A549 (cell line): ENCODE results near the gene PI4KA. TPM values are rescaled to one million over a fixed set of nuclear protein-coding genes. Genes with fewer than 3 reads are reported as not detected.

Experiments
- ATAC-seq, 2 experiments: fragments of 200-7000 bp in 1 of 2; fragments of >200 bp in 1 of 2; cut with Nextera tagmentation in 1 of 2; cut with Tn5 transposase in 1 of 2; 3 replicates each; pipeline versions ENCODE4 v1.8.0 to v1.9.1; 2018 to 2020; ENCODE audit warnings: mild to moderate bottlenecking in 1 of 2, moderate library complexity in 1 of 2
- CTCF ChIA-PET: fragments of 300-600 bp; sonication (Branson Sonifier 250); formaldehyde crosslinking; extraction: SDS; loops from one replicate; lab custom pipeline; 2021; ENCODE audit warnings: antibody characterized with exemption, inconsistent platforms; lab: Yijun Ruan, JAX
- POLR2A ChIA-PET: fragments of 350-600 bp; formaldehyde crosslinking; extraction: SDS; loops from one replicate; lab custom pipeline; 2021; ENCODE audit warnings: antibody characterized with exemption, inconsistent platforms; lab: Yijun Ruan, JAX
- DNase-seq, 2 experiments: peaks; one replicate each; pipeline versions ENCODE4 v3.0.0 to v3.0.0-alpha.2; 2011 to 2016; ENCODE audit warnings: low read depth in 1 of 2, low spot score in 1 of 2
- FAIRE-seq: peaks from 2 replicates; lab custom pipeline; 2011; peaks lifted over from hg19 to GRCh38; lab: Jason Lieb, UNC
- H3K27ac ChIP-seq, 2 experiments: fragments of >200 bp; sonication (Bioruptor Twin); formaldehyde crosslinking; 3 replicates each; pipeline ENCODE4 v1.5.1; 2016 to 2017
- H3K4me1 ChIP-seq: fragments of >200 bp; sonication (Bioruptor Twin); formaldehyde crosslinking; 3 replicates; pipeline ENCODE4 v1.6.1; 2016
- H3K4me2 ChIP-seq: fragments of >200 bp; sonication (Bioruptor Twin); formaldehyde crosslinking; 3 replicates; pipeline ENCODE4 v1.6.1; 2016
- H3K4me3 ChIP-seq: fragments of >200 bp; sonication (Bioruptor Twin); formaldehyde crosslinking; 3 replicates; pipeline ENCODE4 v1.5.1; 2016
- H3K9me3 ChIP-seq: fragments of >200 bp; sonication (Bioruptor Twin); formaldehyde crosslinking; 3 replicates; pipeline ENCODE4 v1.6.1; 2016
- EHF ChIP-seq: fragments of 250-450 bp; sonication (Bioruptor Pico); IDR thresholded peaks from 2 replicates; pipeline ENCODE4 v1.5.0; 2020; ENCODE audit warnings: mild to moderate bottlenecking
- FOSL2 ChIP-seq, 2 experiments: fragments of 450-650 bp in 1 of 2; fragments of >200 bp in 1 of 2; sonication (Bioruptor Twin) in 1 of 2; formaldehyde crosslinking; IDR thresholded peaks; 2 replicates each; pipeline versions ENCODE4 v1.5.0 to v1.6.1; 2016 to 2020; ENCODE audit warnings: mild to moderate bottlenecking in 1 of 2, moderate library complexity in 1 of 2
- GATA3 ChIP-seq: IDR thresholded peaks from 2 replicates; pipeline ENCODE4 v1.6.1; 2012; ENCODE audit warnings: borderline replicate concordance
- KDM5A ChIP-seq: fragments of 200-600 bp; sonication (generic); IDR thresholded peaks from 2 replicates; pipeline ENCODE4 v1.6.1; 2016; ENCODE audit warnings: antibody characterized with exemption, mild to moderate bottlenecking
- MAZ ChIP-seq: fragments of 150-350 bp; IDR thresholded peaks from 2 replicates; pipeline ENCODE4 v1.6.1; 2014; ENCODE audit warnings: antibody characterized with exemption, low read depth, low read length, borderline replicate concordance
- NFE2L2 ChIP-seq: fragments of 150-350 bp; conservative IDR thresholded peaks from 2 replicates; pipeline ENCODE4 v1.6.1; 2014; ENCODE audit warnings: low read length
- PHF8 ChIP-seq: fragments of 200-600 bp; sonication (generic); IDR thresholded peaks from 2 replicates; pipeline ENCODE4 v1.6.1; 2016; ENCODE audit warnings: low read depth, mild to moderate bottlenecking, antibody characterized with exemption, moderate library complexity, borderline replicate concordance
- POLR2A ChIP-seq: IDR thresholded peaks from 2 replicates; pipeline ENCODE4 v1.6.1; 2012; ENCODE audit warnings: mild to moderate bottlenecking, low read length
- RARB ChIP-seq: fragments of 250-450 bp; sonication (Bioruptor Pico); IDR thresholded peaks from 2 replicates; pipeline ENCODE4 v1.8.0; 2021; ENCODE audit warnings: mild to moderate bottlenecking, moderate library complexity
- RCOR1 ChIP-seq: fragments of 150-350 bp; IDR thresholded peaks from 2 replicates; pipeline ENCODE4 v1.6.1; 2014; ENCODE audit warnings: antibody characterized with exemption, low read length, low read depth
- TFCP2L1 ChIP-seq: fragments of 250-450 bp; sonication (Bioruptor Pico); IDR thresholded peaks from 2 replicates; pipeline ENCODE4 v1.5.0; 2021; ENCODE audit warnings: mild to moderate bottlenecking
- ZFP36 ChIP-seq: fragments of 450-650 bp; IDR thresholded peaks from 2 replicates; pipeline ENCODE4 v1.6.1; 2014; ENCODE audit warnings: borderline replicate concordance; ENCODE audit not compliant: partially characterized antibody
- ZSCAN20 ChIP-seq: fragments of 250-450 bp; sonication (Bioruptor Pico); IDR thresholded peaks from 2 replicates; pipeline ENCODE4 v1.8.0; 2022; ENCODE audit warnings: mild to moderate bottlenecking, moderate library complexity
- WGBS: methylation state at CpG from one replicate; pipeline ENCODE4 v1.1.6; 2017; ENCODE audit errors: missing lambda C conversion rate; 5-methylcytosine and 5-hydroxymethylcytosine counted together
- polyA plus RNA-seq, 4 experiments: library from polyadenylated mRNA; depleted of rRNA in 3 of 4; stranded (reverse); fragments of >200 nt; fragmentation: RNase III in 1 of 4; extraction: RNeasy Plus Mini Kit Qiagen cat#74134 plus additional on column Dnase treatment in 1 of 4; gene quantifications; 2 replicates in 3 of 4; 3 replicates in 1 of 4; pipeline ENCODE4 v1.2.3, GENCODE V29; 2011 to 2017
- TF ChIP-seq, protein P1 (sequence below): IDR thresholded peaks from 2 replicates; pipeline ENCODE4 v1.6.1; 2012
- TF ChIP-seq, protein P2 (sequence below): fragments of >200 bp; sonication (Bioruptor Twin); formaldehyde crosslinking; IDR thresholded peaks from 3 replicates; pipeline ENCODE4 v1.5.1; 2016
- TF ChIP-seq, protein P3 (sequence below): fragments of >200 bp; sonication (Bioruptor Twin); formaldehyde crosslinking; IDR thresholded peaks from 3 replicates; pipeline ENCODE4 v1.6.1; 2016
- TF ChIP-seq, protein P4 (sequence below): fragments of 450-650 bp; IDR thresholded peaks from 2 replicates; pipeline ENCODE4 v1.6.1; 2014; ENCODE audit warnings: antibody characterized with exemption

PI4KA gene
- polyA plus RNA-seq, 2 of the 4 experiments (the other 2 are of a cell fraction), result 14.4 to 21.3 TPM

DNA sequence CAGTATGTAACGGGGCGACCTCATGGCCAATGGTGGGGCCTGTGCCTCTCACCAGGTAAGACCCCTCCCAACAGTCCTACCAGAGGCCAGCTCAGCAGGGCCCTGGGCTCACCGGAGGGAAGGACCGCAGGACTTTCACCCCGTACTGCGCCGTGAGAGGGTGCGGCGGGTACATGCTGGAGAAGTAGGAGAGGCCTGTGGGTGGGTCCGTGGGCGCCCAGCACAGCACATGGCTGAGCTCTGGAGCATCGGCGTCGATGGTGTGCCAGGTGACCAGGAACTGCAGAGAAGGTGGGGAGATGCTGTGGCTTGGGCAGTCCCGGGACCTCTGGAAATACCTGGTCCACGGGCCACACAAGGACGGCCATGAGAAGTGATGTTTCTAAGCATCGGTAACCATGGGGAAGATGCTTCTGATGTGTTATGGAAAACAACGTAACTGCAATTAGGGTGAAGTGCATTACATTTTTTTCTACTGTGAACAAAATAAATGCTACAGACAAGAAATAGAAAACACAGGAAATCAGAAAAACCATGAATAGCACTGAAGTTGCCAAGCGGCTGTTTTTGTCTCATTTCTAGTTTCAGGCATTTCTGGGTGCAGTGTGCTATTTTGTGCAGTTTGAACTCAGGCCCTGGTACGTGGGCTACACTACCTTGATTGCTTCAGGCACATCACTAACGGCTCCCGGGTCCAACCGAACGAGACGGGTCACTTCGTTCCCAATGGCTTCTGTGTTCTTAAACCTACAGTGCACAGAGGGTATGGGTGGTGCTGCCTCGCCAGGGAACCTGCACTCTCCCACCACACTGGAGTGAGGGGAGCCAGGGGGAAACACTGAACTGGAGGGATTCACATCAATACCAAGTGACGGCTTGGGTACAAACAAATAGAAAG is 131.2 kb downstream of the PI4KA start:
- Histone ChIP-seq H3K4me3 (no peak overlapping the region), H3K9me3 (no peaks in the 10 kb centered on the region), H3K4me1 (no peaks in the 10 kb centered on the region), H3K27ac (no peak overlapping the region), H3K4me2 (no peak overlapping the region)
- POLR2A ChIA-PET, result no interaction called here
- CTCF ChIA-PET, result no interaction called here
- no peak for DNase-seq
- TF ChIP-seq, protein P1, sequence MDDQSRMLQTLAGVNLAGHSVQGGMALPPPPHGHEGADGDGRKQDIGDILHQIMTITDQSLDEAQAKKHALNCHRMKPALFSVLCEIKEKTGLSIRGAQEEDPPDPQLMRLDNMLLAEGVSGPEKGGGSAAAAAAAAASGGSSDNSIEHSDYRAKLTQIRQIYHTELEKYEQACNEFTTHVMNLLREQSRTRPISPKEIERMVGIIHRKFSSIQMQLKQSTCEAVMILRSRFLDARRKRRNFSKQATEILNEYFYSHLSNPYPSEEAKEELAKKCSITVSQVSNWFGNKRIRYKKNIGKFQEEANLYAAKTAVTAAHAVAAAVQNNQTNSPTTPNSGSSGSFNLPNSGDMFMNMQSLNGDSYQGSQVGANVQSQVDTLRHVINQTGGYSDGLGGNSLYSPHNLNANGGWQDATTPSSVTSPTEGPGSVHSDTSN, result no peak
- TF ChIP-seq RARB (CRISPR knock-in tag) (no peak), FOSL2 (IDR thresholded peaks at IDR 0.05) (no peak), FOSL2 (CRISPR knock-in tag; IDR thresholded peaks at IDR 0.05) (no peak), ZFP36 (no peak)
- TF ChIP-seq, protein P2, sequence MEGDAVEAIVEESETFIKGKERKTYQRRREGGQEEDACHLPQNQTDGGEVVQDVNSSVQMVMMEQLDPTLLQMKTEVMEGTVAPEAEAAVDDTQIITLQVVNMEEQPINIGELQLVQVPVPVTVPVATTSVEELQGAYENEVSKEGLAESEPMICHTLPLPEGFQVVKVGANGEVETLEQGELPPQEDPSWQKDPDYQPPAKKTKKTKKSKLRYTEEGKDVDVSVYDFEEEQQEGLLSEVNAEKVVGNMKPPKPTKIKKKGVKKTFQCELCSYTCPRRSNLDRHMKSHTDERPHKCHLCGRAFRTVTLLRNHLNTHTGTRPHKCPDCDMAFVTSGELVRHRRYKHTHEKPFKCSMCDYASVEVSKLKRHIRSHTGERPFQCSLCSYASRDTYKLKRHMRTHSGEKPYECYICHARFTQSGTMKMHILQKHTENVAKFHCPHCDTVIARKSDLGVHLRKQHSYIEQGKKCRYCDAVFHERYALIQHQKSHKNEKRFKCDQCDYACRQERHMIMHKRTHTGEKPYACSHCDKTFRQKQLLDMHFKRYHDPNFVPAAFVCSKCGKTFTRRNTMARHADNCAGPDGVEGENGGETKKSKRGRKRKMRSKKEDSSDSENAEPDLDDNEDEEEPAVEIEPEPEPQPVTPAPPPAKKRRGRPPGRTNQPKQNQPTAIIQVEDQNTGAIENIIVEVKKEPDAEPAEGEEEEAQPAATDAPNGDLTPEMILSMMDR, result no peak
- WGBS, result 84% methylated on average over 24 of the region's 29 CpGs
- no peak for FAIRE-seq
- ATAC-seq, result no peak

DNA sequence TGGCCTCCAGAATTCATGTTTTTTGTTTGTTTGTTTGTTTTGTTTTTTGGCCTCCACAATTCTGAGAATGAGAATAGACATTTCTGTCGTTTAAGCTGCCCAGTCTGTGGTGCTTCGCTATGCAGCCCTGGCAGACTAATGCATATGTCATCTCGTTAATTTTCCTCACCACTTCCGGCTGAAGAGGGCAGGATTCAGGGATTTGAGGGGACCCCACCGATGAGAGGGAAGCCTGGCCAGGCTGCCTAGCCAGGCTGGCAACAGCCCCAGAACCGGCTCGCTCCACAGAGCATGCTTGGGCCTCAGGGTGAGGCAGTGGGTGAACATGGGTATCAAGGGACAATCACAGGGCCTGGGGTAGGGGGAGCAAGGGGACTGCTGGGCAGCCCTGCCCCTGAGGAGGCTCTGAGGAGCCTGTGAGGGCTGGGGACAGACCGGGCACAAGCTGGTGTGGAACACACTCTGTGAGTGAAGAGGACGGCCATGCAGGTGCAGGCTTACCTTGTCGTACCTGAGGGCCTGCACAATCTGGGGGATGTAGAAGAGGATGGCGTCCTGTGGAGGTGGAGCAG is 132.5 kb downstream of the PI4KA start:
- ATAC-seq, result no peak; a peak in 1 of 6 replicates
- no peak for DNase-seq

More for the DNA sequence above, 132.5 kb downstream of the PI4KA start:
- TF ChIP-seq MAZ (no peak), PHF8 (no peak), POLR2A (no peak), RCOR1 (no peak), NFE2L2 (no peak), ZSCAN20 (CRISPR knock-in tag) (no peak), GATA3 (no peak), EHF (CRISPR knock-in tag) (no peak), KDM5A (no peak), TFCP2L1 (CRISPR knock-in tag) (no peak)
- TF ChIP-seq, protein P3, sequence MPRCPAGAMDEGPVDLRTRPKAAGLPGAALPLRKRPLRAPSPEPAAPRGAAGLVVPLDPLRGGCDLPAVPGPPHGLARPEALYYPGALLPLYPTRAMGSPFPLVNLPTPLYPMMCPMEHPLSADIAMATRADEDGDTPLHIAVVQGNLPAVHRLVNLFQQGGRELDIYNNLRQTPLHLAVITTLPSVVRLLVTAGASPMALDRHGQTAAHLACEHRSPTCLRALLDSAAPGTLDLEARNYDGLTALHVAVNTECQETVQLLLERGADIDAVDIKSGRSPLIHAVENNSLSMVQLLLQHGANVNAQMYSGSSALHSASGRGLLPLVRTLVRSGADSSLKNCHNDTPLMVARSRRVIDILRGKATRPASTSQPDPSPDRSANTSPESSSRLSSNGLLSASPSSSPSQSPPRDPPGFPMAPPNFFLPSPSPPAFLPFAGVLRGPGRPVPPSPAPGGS, result no peak
- TF ChIP-seq, protein P4, sequence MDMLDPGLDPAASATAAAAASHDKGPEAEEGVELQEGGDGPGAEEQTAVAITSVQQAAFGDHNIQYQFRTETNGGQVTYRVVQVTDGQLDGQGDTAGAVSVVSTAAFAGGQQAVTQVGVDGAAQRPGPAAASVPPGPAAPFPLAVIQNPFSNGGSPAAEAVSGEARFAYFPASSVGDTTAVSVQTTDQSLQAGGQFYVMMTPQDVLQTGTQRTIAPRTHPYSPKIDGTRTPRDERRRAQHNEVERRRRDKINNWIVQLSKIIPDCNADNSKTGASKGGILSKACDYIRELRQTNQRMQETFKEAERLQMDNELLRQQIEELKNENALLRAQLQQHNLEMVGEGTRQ, result no peak
- TF ChIP-seq, protein P1, result no peak
- no peaks in the 10 kb centered on the region for H3K9me3 ChIP-seq
- no peaks in the 10 kb centered on the region for H3K4me1 ChIP-seq
- H3K27ac ChIP-seq, result no peak overlapping the region
- ChIA-PET POLR2A (no interaction called here), CTCF (interaction anchor here (0.6 kb wide), 1 partner anchor 15 kb away, joined by 4 read pairs; no protein-coding TSS in a partner anchor)
- no peak for FAIRE-seq
- no peak overlapping the region for H3K4me2 ChIP-seq
- no peak overlapping the region for H3K4me3 ChIP-seq
- 82% methylated on average over 5 of the region's 11 CpGs for WGBS
